ENCODE results near the gene CLRN2.
"Not testable (repeated sequence)": the region's sequence is repeated elsewhere in the genome, so short reads cannot be mapped to it uniquely, and the experiment has no call there.

Gene CLRN2

DNA sequence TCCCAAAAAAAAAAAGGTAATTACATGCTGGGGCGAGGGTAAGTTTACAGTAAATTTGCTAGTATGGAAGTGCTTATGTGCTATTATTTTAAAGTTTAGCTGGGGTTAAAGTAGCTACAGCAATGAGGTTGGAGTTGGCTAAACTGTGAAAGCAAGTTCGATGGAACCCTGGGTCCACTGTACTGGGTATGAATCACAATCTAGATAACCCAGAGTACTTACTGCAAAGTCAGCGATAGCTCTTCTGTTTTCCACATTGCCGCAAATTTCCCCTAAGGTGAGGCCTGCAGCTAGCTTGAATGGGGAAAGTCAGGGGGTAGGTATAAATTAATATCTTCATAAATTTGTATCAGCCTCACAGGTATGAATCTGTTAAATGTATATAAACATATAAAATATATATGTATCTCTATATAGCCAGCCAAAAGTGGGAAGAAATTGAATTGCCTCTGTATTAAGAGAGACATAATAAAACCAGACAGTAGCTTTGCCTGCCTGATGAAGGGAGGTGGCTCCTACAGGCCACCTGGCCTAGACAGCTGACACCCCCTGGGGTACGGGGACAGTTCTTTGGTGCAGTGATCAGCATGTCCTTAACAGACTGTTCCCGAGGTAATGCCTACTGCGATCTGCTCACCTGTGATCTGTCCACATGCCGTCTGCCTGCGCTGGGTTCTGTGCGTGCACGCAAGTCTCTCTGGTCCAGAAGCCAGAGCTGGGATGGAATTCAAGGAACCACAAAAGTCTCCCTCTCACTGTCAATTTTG lies 30.6 kb downstream of the CLRN2 start:
- no peak for DNase-seq (ENCODE audit: low spot score)

GRCh38 chr4:17546222-17546621 lies 31.3 kb downstream of the CLRN2 start:
- no peak for DNase-seq (ENCODE audit: low spot score)

GRCh38 chr4:17546678-17547077 lies 31.7 kb downstream of the CLRN2 start:
- DNase-seq (ENCODE audit: low spot score): no peak

DNA sequence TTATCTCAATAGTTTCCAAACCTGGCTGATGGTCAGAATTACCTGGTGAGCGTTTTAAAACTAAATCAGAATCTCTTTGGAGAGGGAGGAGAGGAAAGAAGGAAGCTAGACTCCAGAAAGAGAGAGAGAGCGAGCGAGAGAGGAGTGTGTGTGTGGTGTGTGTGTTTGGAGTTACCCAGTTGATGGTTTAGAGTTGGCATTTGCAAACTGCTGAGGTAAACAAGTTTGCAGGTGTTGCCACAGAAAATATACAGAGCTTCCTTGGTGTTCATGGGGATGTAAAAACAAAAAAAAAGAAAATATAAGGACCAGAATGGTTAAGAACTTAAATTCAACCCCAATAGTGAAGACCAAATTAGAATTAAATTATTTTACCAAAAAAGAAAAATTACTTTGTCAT lies 35.6 kb downstream of the CLRN2 start:
- no peak for DNase-seq (ENCODE audit: low spot score)

DNA sequence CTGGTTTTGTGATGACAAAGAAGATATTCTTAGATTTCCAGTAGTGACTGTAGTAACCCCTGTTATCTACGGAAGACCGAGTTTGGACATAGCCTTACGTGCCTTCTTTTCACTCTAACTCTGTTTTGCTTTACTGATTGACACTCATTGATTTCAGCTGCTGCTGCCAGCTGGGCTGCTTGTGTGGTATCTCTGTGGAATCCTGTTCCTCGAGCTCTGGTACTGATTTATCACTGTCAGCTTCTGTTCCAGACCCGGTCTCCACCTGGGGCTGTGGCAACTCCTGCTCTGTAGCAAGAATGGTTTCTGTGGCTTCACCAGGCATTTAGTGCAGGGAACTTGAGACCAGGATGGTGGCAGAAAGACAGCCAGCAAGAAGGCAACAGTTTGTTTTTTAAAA lies 37.5 kb downstream of the CLRN2 start:
- DNase-seq (ENCODE audit: low spot score): no peak

DNA sequence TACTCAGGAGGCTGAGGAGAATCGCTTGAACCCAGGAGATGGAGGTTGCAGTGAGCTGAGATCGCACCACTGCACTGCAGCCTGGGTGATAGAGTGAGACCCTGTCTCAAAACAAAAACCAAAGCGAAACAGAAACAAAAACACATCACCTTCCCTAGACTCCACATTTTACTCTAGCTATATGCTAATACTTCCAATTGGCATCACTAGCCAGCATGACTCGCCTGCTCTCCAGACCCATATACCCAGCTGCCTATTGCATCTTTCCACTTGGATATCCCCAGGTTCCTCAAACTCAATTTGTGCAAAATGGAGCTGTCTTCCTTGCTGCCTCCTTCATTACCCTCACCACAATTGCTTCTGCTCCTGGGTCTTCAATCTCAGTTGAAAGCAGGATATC lies 39.6 kb downstream of the CLRN2 start:
- no peak for DNase-seq (ENCODE audit: low spot score)

GRCh38 chr4:17556498-17556897 lies 41.5 kb downstream of the CLRN2 start:
- DNase-seq (ENCODE audit: low spot score): no peak

GRCh38 chr4:17557880-17558279 lies 42.9 kb downstream of the CLRN2 start:
- no peak for DNase-seq (ENCODE audit: low spot score)

DNA sequence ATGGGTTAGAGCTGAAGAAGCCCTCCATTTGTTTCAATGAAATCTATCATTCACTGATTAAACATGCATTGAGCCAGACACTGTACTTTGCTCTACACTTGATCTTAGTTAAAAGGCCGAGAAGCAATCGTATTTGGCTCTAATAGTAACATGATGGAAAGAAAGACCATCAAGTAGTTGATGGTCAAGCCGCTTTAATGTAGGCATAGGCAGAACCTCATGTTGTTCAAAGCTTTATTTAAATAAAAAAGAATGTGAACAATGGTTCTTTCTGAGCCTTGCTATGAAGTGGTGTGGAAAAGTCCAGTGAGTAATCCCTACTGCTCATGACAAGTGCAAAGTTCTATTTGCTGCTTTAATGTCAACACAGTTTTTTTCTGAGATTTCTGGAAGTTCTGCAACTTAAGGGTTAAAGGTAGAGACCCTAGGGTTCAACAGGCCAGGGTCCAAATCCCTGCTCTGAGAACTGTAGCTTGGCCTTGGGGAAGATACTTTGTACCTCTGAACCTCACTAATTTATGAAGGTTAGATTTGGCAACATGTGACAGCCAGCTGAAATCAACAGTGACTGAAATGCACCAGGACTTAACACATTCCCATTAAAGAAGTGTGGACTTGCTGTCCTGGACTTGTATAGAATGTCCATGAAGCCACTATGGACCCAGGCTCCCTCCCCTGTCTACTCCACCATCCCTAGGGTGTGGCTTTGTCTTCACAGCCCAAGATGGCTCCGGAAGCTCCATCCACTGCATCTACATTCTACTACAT lies 44.2 kb downstream of the CLRN2 start:
- no peak for DNase-seq (ENCODE audit: low spot score)

- no peak for DNase-seq (ENCODE audit: low spot score)
These were observed 44.7 kb downstream of the CLRN2 start for GRCh38 chr4:17559709-17560048.

DNA sequence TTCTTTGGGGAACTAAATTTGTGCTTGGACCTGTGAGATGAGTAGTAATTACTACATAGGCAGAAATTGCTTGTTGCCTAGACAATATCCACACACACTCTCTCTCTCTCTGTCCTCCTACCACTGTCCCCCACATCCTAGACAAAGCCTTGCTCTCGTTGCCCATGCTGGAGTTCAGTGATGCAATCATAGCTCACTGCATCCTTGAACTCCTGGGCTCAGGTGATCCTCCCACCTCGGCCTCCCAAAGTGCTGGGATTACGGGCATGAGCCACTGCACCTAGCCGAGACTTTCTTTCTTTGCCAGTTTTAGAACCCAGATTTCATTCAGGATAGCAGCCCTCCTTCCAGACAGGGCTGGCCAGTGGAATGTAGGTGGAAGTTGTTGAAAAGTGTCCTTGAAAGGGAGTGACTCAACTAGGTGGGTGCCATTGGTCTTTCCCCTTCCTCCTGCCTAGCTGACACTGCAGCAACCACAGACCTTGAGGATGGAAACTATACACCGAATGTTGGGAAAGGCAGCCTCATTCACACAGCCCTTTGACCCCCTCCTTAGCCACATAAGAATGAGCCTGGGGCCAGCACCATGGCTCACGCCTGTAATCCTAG lies 45.2 kb downstream of the CLRN2 start:
- DNase-seq (ENCODE audit: low spot score): no peak

DNA sequence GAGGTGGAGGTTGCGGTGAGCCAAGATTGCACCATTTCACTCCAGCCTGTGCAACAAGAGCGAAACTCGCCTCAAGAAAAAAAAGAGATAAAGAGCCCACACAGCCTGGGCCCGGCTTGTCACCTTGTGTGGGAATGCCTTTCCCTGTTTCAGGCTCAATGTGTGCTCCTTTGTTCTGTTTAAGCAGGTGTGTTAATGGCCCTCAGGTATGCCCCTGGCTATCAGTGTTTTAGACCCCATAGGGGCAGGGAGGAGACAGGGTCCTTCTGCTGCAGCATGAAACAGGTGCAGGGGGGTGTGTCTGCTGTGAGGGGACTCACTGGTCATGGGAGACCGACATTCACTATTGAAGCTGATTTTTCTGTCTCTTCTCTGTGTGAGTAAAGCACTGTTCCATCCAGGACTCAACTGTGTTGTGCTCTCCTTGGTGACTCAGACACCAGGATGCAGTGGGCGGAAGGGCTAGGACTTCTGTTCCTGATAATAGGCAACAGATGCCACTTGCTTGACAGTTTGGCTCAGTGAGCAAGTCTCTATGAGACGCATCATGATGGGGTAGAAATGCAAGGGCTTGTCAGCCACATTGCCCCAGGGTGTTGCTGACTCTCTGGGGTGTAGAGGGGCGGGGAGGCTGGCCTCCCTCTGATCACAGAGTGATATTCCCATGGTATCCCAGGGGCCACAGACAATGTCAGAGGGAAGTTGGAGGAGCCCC lies 46.4 kb downstream of the CLRN2 start:
- DNase-seq (ENCODE audit: low spot score): no peak

- no peak for DNase-seq (ENCODE audit: low spot score)
These were observed 47.2 kb downstream of the CLRN2 start for GRCh38 chr4:17562157-17562556.

DNA sequence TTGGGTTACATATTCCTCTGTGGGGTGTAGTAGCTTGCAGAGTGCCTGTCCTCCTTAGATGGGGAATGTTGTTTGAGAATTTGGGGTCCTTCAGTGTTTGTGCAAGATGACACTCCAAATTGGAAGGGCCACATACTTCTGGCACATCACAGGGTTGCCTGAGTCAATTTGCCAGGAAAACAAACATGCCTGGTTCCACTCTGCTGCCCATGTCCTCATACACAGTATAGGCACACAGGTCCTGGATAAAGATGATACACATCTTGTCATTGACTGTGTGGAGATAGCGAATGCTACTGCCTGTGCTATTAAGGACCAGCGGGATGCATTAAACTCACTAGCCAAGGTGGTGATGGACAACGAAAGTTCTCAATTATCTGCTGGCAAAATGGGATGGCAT lies 50.9 kb downstream of the CLRN2 start:
- no peak for DNase-seq (ENCODE audit: low spot score)

DNA sequence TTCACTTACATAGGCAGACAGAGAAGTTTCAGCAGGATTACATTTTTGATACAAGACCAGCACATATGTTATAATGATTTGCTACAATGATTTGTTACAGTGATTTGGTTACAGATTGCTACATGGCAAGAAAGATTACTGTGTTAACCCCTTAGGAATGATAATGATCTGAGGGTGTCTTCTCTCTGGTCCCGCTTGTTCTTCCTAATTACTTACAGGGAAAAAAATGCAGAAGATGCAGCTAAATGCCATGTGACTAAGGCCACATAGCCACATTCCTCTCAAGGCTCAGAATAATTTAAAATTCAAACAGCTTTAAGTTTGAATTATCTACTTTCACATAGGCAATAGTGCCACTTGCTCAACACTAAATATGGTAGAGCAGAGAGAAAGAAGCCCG lies 52.3 kb downstream of the CLRN2 start:
- no peak for DNase-seq (ENCODE audit: low spot score)

DNA sequence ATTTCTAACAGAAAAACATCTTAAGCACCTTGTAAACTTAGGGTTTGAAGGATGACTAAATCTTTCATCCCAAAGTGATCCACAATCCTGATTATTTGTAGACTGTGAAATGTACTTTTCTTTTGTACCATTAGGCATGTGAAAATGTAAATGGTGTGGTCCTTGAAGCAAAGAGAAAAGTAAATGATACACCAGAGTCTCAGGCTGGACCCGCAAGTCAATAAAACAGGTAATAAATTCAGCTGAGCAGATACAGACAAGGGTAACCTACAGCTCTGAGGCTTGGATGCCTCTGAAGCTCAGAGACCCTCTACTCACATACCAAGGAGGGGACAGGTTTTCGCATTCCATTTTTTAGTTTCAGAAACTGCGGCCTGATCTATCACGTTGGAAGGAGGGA lies 59.2 kb downstream of the CLRN2 start:
- DNase-seq (ENCODE audit: low spot score): no peak

- DNase-seq (ENCODE audit: low spot score): not testable (repeated sequence)
These were observed 60.2 kb downstream of the CLRN2 start for GRCh38 chr4:17575177-17575576.

Measured in hematopoietic multipotent progenitor cell treated with erythropoietin and hydrocortisone succinate and interleukin-3 and kit ligand, for 15 days (in vitro differentiated cells).